Myocyte (in vitro differentiated cells): Measurements from ENCODE around the gene PASD1. TPM values are rescaled to one million over a fixed set of nuclear protein-coding genes. Genes with fewer than 3 reads are reported as not detected.
"Not testable (repeated sequence)": the region's sequence is repeated elsewhere in the genome, so short reads cannot be mapped to it uniquely, and the experiment has no call there.

Experiments
- DNase-seq: peaks from one replicate; pipeline ENCODE4 v3.0.0-alpha.2; 2012; ENCODE audit warnings: low read depth
- polyA plus RNA-seq: library from polyadenylated mRNA; unstranded; fragments of >200 nt; gene quantifications from one replicate; pipeline ENCODE4 v1.2.1, GENCODE V29; 2012; ENCODE audit warnings: missing spikeins
- total RNA-seq: library from RNA; depleted of rRNA; stranded (reverse); fragments of >200 nt; gene quantifications from 2 replicates; pipeline ENCODE4 v1.2.3, GENCODE V29; 2014

Gene PASD1
- not detected in 2 replicates for total RNA-seq
- not detected for polyA plus RNA-seq

- DNase-seq, result no peak
Measured at GRCh38 chrX:151563449-151563848, at the start of gene PASD1. Gene PASD1, plus strand, starts transcription at chrX:151563675. Its CDS starts 37,879 bp downstream, at chrX:151601554.

- no peak for DNase-seq
Measured at GRCh38 chrX:151515237-151515636, 48.2 kb upstream of the PASD1 start.

GRCh38 chrX:151516538-151517187 lies 46.8 kb upstream of the PASD1 start:
- no peak for DNase-seq

GRCh38 chrX:151517421-151517820 lies 46.1 kb upstream of the PASD1 start:
- no peak for DNase-seq

GRCh38 chrX:151523351-151523750 lies 40.1 kb upstream of the PASD1 start:
- DNase-seq, result no peak

GRCh38 chrX:151536571-151536970 lies 26.9 kb upstream of the PASD1 start:
- DNase-seq, result no peak

- DNase-seq, result no peak
Measured at GRCh38 chrX:151537572-151537971, 25.9 kb upstream of the PASD1 start.

GRCh38 chrX:151538190-151539122 lies 25.0 kb upstream of the PASD1 start:
- no peak for DNase-seq

GRCh38 chrX:151543706-151544105 lies 19.8 kb upstream of the PASD1 start:
- no peak for DNase-seq

- not testable (repeated sequence) for DNase-seq
Measured at GRCh38 chrX:151546226-151546625, 17.2 kb upstream of the PASD1 start.

- DNase-seq, result not testable (repeated sequence)
Measured at GRCh38 chrX:151551176-151551575, 12.3 kb upstream of the PASD1 start.

GRCh38 chrX:151552743-151553142 lies 10.7 kb upstream of the PASD1 start:
- DNase-seq, result no peak

GRCh38 chrX:151555301-151555700 lies 8.2 kb upstream of the PASD1 start:
- not testable (repeated sequence) for DNase-seq

GRCh38 chrX:151562485-151562884 lies 990 bp upstream of the PASD1 start:
- DNase-seq, result not testable (repeated sequence)

- not testable (repeated sequence) for DNase-seq
Measured at GRCh38 chrX:151563003-151563402, 472 bp upstream of the PASD1 start.

- no peak for DNase-seq
Measured at GRCh38 chrX:151564035-151564434, 560 bp downstream of the PASD1 start.

GRCh38 chrX:151566872-151567271 lies 3.4 kb downstream of the PASD1 start:
- DNase-seq, result not testable (repeated sequence)

- DNase-seq, result no peak
Measured at GRCh38 chrX:151570561-151570960, 7.1 kb downstream of the PASD1 start.

- not testable (repeated sequence) for DNase-seq
Measured at GRCh38 chrX:151593384-151593783, 29.9 kb downstream of the PASD1 start.

GRCh38 chrX:151596282-151596681 lies 32.8 kb downstream of the PASD1 start:
- no peak for DNase-seq

GRCh38 chrX:151604931-151605330 lies 41.5 kb downstream of the PASD1 start:
- no peak for DNase-seq

GRCh38 chrX:151609222-151609621 lies 45.7 kb downstream of the PASD1 start:
- DNase-seq, result no peak
